OCI-LY1 (cell line): ENCODE measurements around the gene ZMIZ2.

Experiments used
- H2AFZ ChIP-seq: fragments of 200-600 bp; sonication (generic), shearing (Covaris generic); 2 replicates; pipeline ENCODE4 v1.6.0; 2014; ENCODE audit warnings: antibody characterized with exemption, mild to moderate bottlenecking, low read length
- H3F3A ChIP-seq: fragments of 200-600 bp; sonication (generic), shearing (Covaris generic); 2 replicates; pipeline ENCODE4 v1.6.0; 2014; ENCODE audit warnings: mild to moderate bottlenecking, antibody characterized with exemption, low read length, moderate library complexity; ENCODE audit not compliant: insufficient read depth
- H3K27ac ChIP-seq: fragments of 200-600 bp; sonication (generic); 2 replicates; pipeline ENCODE4 v1.5.1; 2014; ENCODE audit warnings: low read length, mixed run types, mild to moderate bottlenecking, low read depth; ENCODE audit not compliant: poor library complexity, severe bottlenecking
- H3K27me3 ChIP-seq: fragments of 200-600 bp; sonication (generic); 2 replicates; pipeline ENCODE4 v1.6.0; 2014; ENCODE audit warnings: antibody characterized with exemption, mild to moderate bottlenecking, low read length, moderate library complexity; ENCODE audit not compliant: insufficient read depth
- H3K36me3 ChIP-seq: fragments of 200-600 bp; sonication (generic); 2 replicates; pipeline ENCODE4 v1.6.1; 2014; ENCODE audit warnings: mild to moderate bottlenecking, antibody characterized with exemption, low read length, moderate library complexity, mixed read lengths; ENCODE audit not compliant: insufficient read depth
- H3K4me1 ChIP-seq: fragments of 200-600 bp; sonication (generic); 2 replicates; pipeline ENCODE4 v1.5.1; 2014; ENCODE audit warnings: mild to moderate bottlenecking, low read length, moderate library complexity; ENCODE audit not compliant: insufficient read depth, severe bottlenecking
- H3K4me2 ChIP-seq: fragments of 200-600 bp; sonication (generic), shearing (Covaris generic); 2 replicates; pipeline ENCODE4 v1.6.1; 2014; ENCODE audit warnings: low read length
- H3K4me3 ChIP-seq: fragments of 200-600 bp; sonication (generic); 2 replicates; pipeline ENCODE4 v1.5.1; 2014; ENCODE audit warnings: low read length, low read depth, mild to moderate bottlenecking, mixed read lengths; ENCODE audit not compliant: poor library complexity, severe bottlenecking
- H3K79me2 ChIP-seq: fragments of 200-600 bp; shearing (Covaris generic); 2 replicates; pipeline ENCODE4 v1.6.1; 2016; ENCODE audit warnings: mixed run types, low read length, mixed read lengths; ENCODE audit not compliant: insufficient read depth
- H3K9ac ChIP-seq: fragments of 200-600 bp; sonication (generic), shearing (Covaris generic); 2 replicates; pipeline ENCODE4 v1.6.1; 2014; ENCODE audit warnings: mild to moderate bottlenecking, low read length, mixed read lengths
- H3K9me2 ChIP-seq: fragments of 200-600 bp; sonication (generic), shearing (Covaris generic); 2 replicates; pipeline ENCODE4 v1.6.1; 2014; ENCODE audit warnings: low read depth, mild to moderate bottlenecking, low read length, mixed read lengths
- H3K9me3 ChIP-seq: fragments of 200-600 bp; shearing (Covaris generic); 2 replicates; pipeline ENCODE4 v1.6.1; 2014; ENCODE audit warnings: low read length, mixed read lengths
- H4K20me1 ChIP-seq: fragments of 200-600 bp; sonication (generic), shearing (Covaris generic); 2 replicates; pipeline ENCODE4 v1.6.0; 2016; ENCODE audit warnings: mild to moderate bottlenecking, low read length; ENCODE audit not compliant: insufficient read depth
- CTCF ChIP-seq: fragments of 200-600 bp; sonication (generic), shearing (Covaris generic); IDR thresholded peaks from 2 replicates; pipeline ENCODE4 v1.5.1; 2017; ENCODE audit warnings: mild to moderate bottlenecking, antibody characterized with exemption, low read length, moderate library complexity, mixed read lengths
- EZH2 ChIP-seq: fragments of 200-600 bp; sonication (generic), shearing (Covaris generic); IDR thresholded peaks from 2 replicates; pipeline ENCODE4 v1.8.0; 2017; ENCODE audit warnings: borderline replicate concordance, mixed run types, mild to moderate bottlenecking, antibody characterized with exemption, low read length, moderate library complexity, mixed read lengths

Gene ZMIZ2

DNA sequence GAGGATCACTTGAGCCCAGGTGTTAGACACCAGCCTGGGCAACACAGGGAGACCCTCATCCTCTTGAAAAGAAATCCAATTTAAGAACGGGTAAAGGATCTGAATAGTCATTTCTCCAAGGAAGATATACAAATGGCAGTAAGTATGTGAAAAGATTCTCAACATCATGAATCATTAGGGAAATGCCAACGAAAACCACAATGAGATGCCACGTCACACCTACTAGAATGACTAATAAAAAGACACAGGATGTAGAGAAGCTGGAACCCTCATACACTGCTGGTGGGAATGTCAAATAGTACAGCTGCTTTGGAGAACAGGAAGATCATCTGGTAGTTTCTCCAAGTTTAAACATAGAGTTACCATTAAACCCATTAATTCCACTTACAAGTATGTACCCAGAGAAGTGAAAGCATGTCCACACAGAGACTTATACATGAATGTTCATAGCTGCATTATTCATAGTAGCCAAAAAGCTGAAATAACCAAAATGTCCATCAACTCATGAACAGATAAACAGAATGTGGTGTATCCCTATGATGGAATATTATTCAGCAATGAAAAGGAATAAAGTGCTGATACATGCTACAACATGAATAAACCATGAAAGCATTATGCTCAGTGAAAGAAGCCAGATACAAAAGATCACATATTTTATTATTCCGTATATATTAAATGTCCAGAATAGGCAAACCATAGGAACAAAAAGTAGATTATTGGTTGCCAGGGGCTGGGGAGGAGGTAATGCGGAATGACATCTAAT lies 13.1 kb upstream of the ZMIZ2 start:
- H4K20me1 ChIP-seq, result no peaks in the 10 kb centered on the region

GRCh38 chr7:44736896-44737295 lies 11.8 kb upstream of the ZMIZ2 start:
- Histone ChIP-seq H2AFZ (no peak overlapping the region), H3K36me3 (no peaks in the 10 kb centered on the region), H3K4me1 (no peaks in the 10 kb centered on the region), H3K4me3 (no peak overlapping the region), H3K27ac (no peak overlapping the region), H3K9ac (no peak overlapping the region), H3K4me2 (no peak overlapping the region), H3F3A (no peaks in the 10 kb centered on the region), H3K9me3 (no peaks in the 10 kb centered on the region), H3K9me2 (no peaks in the 10 kb centered on the region), H4K20me1 (no peaks in the 10 kb centered on the region), H3K27me3 (0 out of 2 replicates have a peak, but pooled peaks cover 5% of the 10 kb centered on the region), H3K79me2 (no peaks in the 10 kb centered on the region)
- TF ChIP-seq EZH2 (no peak), CTCF (no peak)

More for the DNA sequence above, 13.1 kb upstream of the ZMIZ2 start:
- H3K79me2 ChIP-seq, result no peaks in the 10 kb centered on the region
- no peak overlapping the region for H3K4me2 ChIP-seq
- no peaks in the 10 kb centered on the region for H3F3A ChIP-seq
- no peaks in the 10 kb centered on the region for H3K36me3 ChIP-seq
- H3K4me3 ChIP-seq, result no peak overlapping the region
- no peaks in the 10 kb centered on the region for H3K9me3 ChIP-seq
- H3K9me2 ChIP-seq, result no peaks in the 10 kb centered on the region
- H3K27me3 ChIP-seq, result 0 out of 2 replicates have a peak, but pooled peaks cover 5% of the 10 kb centered on the region
- no peak overlapping the region for H3K27ac ChIP-seq
- no peak overlapping the region for H3K9ac ChIP-seq
- H2AFZ ChIP-seq, result no peak overlapping the region
- no peak for TF ChIP-seq EZH2
- no peak for TF ChIP-seq CTCF
- no peaks in the 10 kb centered on the region for H3K4me1 ChIP-seq

- no peaks in the 10 kb centered on the region for H3K79me2 ChIP-seq
- no peak overlapping the region for H3K9ac ChIP-seq
- H3K4me3 ChIP-seq, result no peak overlapping the region
- H2AFZ ChIP-seq, result no peak overlapping the region
- no peak overlapping the region for H3K27ac ChIP-seq
- H3K9me2 ChIP-seq, result no peaks in the 10 kb centered on the region
- no peaks in the 10 kb centered on the region for H4K20me1 ChIP-seq
- no peak for TF ChIP-seq EZH2
- no peak for TF ChIP-seq CTCF
- no peaks in the 10 kb centered on the region for H3F3A ChIP-seq
- no peaks in the 10 kb centered on the region for H3K36me3 ChIP-seq
- no peaks in the 10 kb centered on the region for H3K4me1 ChIP-seq
- H3K9me3 ChIP-seq, result no peaks in the 10 kb centered on the region
- H3K4me2 ChIP-seq, result no peak overlapping the region
- 0 out of 2 replicates have a peak, but pooled peaks cover 5% of the 10 kb centered on the region for H3K27me3 ChIP-seq
These were observed 10.5 kb upstream of the ZMIZ2 start for GRCh38 chr7:44738051-44738723.
